CD4-positive, alpha-beta T cell treated with Interleukin-2 at 100 ng/mL for 4 hours (primary cell): ENCODE data around the gene UCK2.
A peak's percentile ranks its signal among the peaks of the same experiment; 100 is the strongest.

Experiments
- DNase-seq: peaks from one replicate; pipeline ENCODE4 v3.0.0-alpha.2; 2020; ENCODE audit warnings: low spot score

The UCK2 gene

GRCh38 chr1:165834881-165835280 lies 7.5 kb downstream of the UCK2 start:
- DNase-seq, result no peak

- DNase-seq, result no peak
Measured at GRCh38 chr1:165836664-165837482, 9.5 kb downstream of the UCK2 start.

GRCh38 chr1:165837838-165838364 lies 10.5 kb downstream of the UCK2 start:
- DNase-seq, result no peak

- no peak for DNase-seq
Measured at GRCh38 chr1:165840423-165840822, 13.0 kb downstream of the UCK2 start.

- DNase-seq, result no peak
Measured at GRCh38 chr1:165841582-165842017, 14.2 kb downstream of the UCK2 start.

GRCh38 chr1:165842023-165842670 lies 14.7 kb downstream of the UCK2 start:
- DNase-seq, result no peak

- DNase-seq, result peak; percentile 8
Measured at GRCh38 chr1:165842671-165843129, 15.3 kb downstream of the UCK2 start.

DNA sequence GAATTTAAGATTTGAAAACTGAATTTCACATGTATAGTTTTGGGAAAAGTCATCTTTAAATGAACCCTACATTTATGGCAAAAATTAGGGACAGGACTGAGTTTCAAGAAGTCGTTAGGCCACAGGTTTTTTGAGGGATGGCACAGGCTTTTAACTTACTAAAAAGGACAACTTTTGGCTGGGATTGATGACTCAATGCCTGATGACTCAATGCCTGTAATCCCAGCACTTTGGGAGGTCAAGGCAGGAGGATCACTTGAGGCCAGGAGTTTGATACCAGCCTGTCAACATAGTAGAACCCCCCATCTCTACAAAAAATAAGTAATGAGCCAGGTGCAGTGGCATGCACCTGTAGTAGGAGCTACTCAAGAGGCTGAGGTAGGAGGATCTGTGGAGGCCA lies 15.9 kb downstream of the UCK2 start:
- DNase-seq, result no peak

- DNase-seq, result no peak
Measured at GRCh38 chr1:165844114-165844798, 16.8 kb downstream of the UCK2 start.

DNA sequence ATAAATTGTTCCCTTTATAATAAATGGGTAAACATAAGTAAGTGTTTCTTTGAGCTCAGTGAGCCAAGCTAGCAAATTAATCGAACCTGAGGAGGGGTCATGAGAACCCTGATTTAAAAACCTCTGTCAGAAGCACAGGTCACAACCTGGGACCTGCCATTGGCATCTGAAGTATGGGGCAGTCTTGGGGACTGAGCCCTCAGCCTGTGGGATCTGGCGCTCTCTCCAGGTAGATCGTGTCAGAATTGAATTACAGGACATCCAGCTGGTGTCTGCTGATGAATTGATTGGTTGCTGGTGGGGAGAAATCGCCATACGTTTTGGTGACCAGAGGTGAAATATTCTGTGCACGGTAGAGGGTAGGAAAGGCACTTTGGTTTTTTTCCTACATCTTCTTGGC lies 17.5 kb downstream of the UCK2 start:
- no peak for DNase-seq

DNA sequence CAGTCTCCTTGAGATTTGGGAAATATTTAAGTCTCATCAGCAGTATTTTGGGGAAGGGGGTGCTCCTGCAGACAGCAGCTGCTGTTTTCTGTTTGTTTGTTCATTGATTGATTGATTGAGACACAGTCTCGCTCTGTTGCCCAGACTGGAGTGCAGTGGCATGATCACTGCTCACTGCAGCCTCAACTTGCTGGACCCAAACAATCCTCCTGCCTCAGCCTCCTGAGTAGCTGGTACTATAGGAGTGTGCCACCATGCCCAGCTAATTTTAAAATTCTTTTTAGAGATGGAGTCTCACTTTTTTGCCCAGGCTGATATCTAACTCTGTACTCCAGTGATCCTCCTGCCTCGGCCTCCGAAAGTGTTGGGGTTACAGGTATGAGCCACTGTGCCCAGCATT lies 18.2 kb downstream of the UCK2 start:
- DNase-seq, result no peak

- DNase-seq, result no peak
Measured at GRCh38 chr1:165845992-165846748, 18.8 kb downstream of the UCK2 start.

GRCh38 chr1:165847486-165847885 lies 20.1 kb downstream of the UCK2 start:
- no peak for DNase-seq

DNA sequence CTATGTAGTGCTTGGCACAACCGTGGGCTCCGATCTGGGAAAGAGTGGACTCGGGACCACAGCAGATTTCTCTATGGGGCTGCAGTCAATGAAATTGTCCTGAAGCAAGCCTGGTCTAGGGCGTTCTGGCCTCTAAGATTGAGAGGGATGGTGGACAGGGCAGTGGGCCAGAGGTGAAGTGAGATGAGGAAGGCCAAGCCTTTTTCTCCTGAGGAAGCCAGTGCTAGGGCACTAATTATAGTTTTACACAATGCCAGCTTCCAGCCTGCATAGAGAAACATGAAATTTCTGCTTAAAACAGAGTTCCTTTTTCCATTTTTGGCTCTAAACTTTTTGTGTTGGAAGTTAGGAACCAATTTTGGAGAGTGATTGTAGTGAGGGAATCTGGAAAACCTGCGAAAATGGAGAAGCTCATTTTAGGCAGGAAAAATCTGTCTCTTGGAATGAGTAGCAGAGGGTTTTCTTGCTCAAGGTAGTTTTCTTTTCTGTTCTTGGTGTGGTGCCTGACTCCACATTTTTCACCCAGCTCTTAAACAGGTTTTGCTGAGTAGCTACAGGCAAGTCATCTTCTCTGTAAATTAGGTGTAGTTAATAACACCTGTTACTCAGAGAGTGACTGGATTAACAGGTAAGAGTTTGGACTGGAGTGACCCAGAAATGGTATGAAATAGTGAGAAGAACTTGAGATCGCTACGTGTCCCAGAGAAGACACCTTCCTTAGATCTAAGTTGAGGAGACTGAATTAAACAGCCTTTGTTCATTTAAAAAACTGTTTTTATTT lies 22.1 kb downstream of the UCK2 start:
- DNase-seq, result no peak

DNA sequence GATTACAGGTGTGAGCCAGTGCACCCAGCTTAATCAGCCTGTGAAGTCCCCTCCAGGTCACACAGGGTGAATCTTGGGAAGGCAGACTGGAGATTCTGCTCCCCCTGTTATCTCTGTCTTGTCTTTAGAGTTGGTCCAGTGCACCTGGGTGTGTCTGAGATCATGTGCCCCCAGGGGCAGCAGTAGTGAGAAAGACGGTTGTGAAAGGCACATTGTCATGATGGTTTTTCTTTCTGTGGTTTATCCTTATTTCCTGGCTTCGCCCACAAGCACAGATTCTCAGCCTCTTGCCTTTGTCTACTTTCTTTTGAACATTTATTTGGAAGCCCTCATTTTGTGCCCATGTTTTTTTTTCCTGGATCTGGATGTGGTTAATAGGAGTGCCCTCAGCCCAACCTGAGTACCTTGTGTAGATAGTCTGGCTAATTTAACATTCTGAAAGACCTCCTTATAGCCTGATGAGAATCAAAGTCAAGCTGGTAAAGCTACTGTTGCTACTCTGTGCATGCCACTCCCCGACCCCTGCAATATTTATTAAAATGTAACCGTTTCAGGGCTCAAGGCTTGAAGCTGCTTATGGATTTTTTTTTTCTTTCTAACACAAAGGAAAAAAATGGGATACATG lies 23.7 kb downstream of the UCK2 start:
- no peak for DNase-seq

- DNase-seq, result no peak
Measured at GRCh38 chr1:165852871-165853270, 25.5 kb downstream of the UCK2 start.

DNA sequence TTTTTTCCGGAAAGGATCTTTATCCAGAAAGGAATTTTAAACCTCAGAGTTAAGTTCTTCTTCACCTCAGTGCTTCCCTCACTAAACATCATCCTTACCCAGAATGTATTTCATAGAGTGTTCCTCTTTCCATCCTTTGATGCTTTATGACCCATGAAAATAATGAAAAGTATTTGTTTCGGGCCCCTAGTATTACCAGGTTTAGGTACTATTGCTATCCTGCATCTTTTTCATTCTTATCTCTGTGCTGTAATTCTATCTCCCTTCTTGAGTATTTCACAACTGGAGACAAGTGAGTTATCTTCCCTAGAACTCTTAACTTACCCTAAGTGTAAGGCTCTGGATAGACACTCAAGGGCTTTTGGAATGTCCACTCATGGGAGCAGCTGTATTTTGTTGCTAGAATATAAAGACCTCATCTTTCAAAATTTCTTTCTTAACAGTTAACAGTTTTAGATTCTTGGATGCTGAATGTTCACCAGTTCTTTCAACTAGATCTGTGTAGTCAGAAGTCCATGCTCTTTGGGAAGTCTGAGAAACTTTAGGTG lies 26.2 kb downstream of the UCK2 start:
- no peak for DNase-seq

GRCh38 chr1:165854101-165854845 lies 26.9 kb downstream of the UCK2 start:
- DNase-seq, result no peak

DNA sequence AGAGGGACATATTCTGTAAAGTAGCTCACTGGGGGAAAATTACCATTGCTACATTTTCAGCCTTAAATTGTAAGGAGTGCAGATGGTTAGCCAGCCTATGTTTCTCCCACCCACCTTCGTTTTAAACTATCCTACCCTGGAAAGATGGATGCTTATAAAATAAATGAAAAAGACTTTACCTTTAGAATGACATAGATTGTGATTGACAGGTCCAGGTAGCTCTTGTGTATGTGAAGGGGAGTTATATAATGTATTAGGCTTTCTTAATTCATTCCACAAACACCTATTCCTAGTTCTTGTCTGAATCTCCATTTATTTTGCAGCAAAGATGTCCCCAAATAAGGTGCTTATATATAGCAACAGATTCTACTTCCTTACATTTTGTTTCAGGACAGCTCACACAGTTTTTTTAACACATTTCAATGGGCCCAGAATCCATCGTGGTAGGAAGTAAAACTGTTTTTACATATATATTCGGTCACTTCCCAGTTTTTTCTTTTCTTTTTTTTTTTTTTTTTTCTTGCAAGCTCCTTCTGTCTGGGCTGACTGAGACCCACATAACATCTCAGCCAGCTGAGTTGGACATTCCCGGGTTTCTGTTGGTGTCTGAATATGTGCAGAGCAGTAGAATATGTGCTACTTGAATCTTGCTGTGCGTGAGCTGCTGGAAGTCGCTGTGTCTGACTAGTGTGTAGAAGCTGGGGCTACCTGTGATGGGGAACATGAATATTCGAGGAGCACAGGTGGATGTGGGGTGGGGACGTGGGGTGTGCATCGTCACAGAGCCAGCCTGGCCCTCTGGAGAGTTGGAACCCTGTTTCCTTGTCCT lies 27.8 kb downstream of the UCK2 start:
- DNase-seq, result no peak
